ENCODE data around the gene PIP5K1B.
"Not testable (repeated sequence)": the region's sequence is repeated elsewhere in the genome, so short reads cannot be mapped to it uniquely, and the experiment has no call there.

PIP5K1B gene

GRCh38 chr9:68698943-68699509 lies 6.0 kb upstream of the PIP5K1B start:
- TF ChIP-seq POLR2A (IDR thresholded peaks at IDR 0.05; ENCODE audit: low read depth, low read length), result no peak
- FAIRE-seq (no peak), DNase-seq (ENCODE audit: insufficient read length, low spot score) (no peak)

- not testable (repeated sequence) for FAIRE-seq; DNase-seq (ENCODE audit: insufficient read length, low spot score)
Observed at GRCh38 chr9:68699625-68700024, 5.4 kb upstream of the PIP5K1B start.

- no peak for TF ChIP-seq POLR2A (IDR thresholded peaks at IDR 0.05; ENCODE audit: low read depth, low read length)
- DNase-seq (ENCODE audit: insufficient read length, low spot score) (no peak), FAIRE-seq (no peak)
Observed at GRCh38 chr9:68702493-68702892, 2.5 kb upstream of the PIP5K1B start.

- DNase-seq (ENCODE audit: insufficient read length, low spot score) (no peak), FAIRE-seq (no peak)
- TF ChIP-seq POLR2A (IDR thresholded peaks at IDR 0.05; ENCODE audit: low read depth, low read length), result no peak
Observed at GRCh38 chr9:68703672-68704071, 1.4 kb upstream of the PIP5K1B start.

- TF ChIP-seq POLR2A (IDR thresholded peaks at IDR 0.05; ENCODE audit: low read depth, low read length), result no peak
- DNase-seq (ENCODE audit: insufficient read length, low spot score) (no peak), FAIRE-seq (no peak)
Observed at GRCh38 chr9:68704498-68704813, 584 bp upstream of the PIP5K1B start.

- FAIRE-seq (no peak), DNase-seq (ENCODE audit: insufficient read length, low spot score) (no peak)
- no peak for TF ChIP-seq POLR2A (IDR thresholded peaks at IDR 0.05; ENCODE audit: low read depth, low read length)
Observed at GRCh38 chr9:68705531-68706362, 707 bp downstream of the PIP5K1B start.

- FAIRE-seq, result no peak
- DNase-seq (ENCODE audit: insufficient read length, low spot score), result no peak
- no peak for TF ChIP-seq POLR2A (IDR thresholded peaks at IDR 0.05; ENCODE audit: low read depth, low read length)
Observed at GRCh38 chr9:68706363-68707201, 1.5 kb downstream of the PIP5K1B start.

- DNase-seq (ENCODE audit: insufficient read length, low spot score) (no peak), FAIRE-seq (no peak)
- TF ChIP-seq POLR2A (IDR thresholded peaks at IDR 0.05; ENCODE audit: low read depth, low read length), result no peak
Observed at GRCh38 chr9:68707801-68708488, 2.9 kb downstream of the PIP5K1B start.

GRCh38 chr9:68708513-68708912 lies 3.5 kb downstream of the PIP5K1B start:
- FAIRE-seq (no peak), DNase-seq (ENCODE audit: insufficient read length, low spot score) (no peak)
- TF ChIP-seq POLR2A (IDR thresholded peaks at IDR 0.05; ENCODE audit: low read depth, low read length), result no peak

- DNase-seq (ENCODE audit: insufficient read length, low spot score) (no peak), FAIRE-seq (no peak)
- no peak for TF ChIP-seq POLR2A (IDR thresholded peaks at IDR 0.05; ENCODE audit: low read depth, low read length)
Observed at GRCh38 chr9:68709291-68710110, 4.5 kb downstream of the PIP5K1B start.

- no peak for FAIRE-seq
- TF ChIP-seq POLR2A (IDR thresholded peaks at IDR 0.05; ENCODE audit: low read depth, low read length), result no peak
- DNase-seq (ENCODE audit: insufficient read length, low spot score), result no peak
Observed at GRCh38 chr9:68710111-68710471, 5.1 kb downstream of the PIP5K1B start.

- no peak for TF ChIP-seq POLR2A (IDR thresholded peaks at IDR 0.05; ENCODE audit: low read depth, low read length)
- DNase-seq (ENCODE audit: insufficient read length, low spot score) (no peak), FAIRE-seq (no peak)
Observed at GRCh38 chr9:68711281-68711680, 6.2 kb downstream of the PIP5K1B start.

GRCh38 chr9:68711932-68712331 lies 6.9 kb downstream of the PIP5K1B start:
- peak; percentile 50 for FAIRE-seq
- no peak for DNase-seq (ENCODE audit: insufficient read length, low spot score)
- no peak for TF ChIP-seq POLR2A (IDR thresholded peaks at IDR 0.05; ENCODE audit: low read depth, low read length)

Data from H54 (cell line).